ENCODE results near the gene NDUFB2. TPM values are rescaled to one million over a fixed set of nuclear protein-coding genes. Genes with fewer than 3 reads are reported as not detected.

Gene NDUFB2
- 77.4 and 88.2 TPM in 2 replicates for total RNA-seq

GRCh38 chr7:140696680-140697446 lies at the start of gene NDUFB2:
TSS of gene NDUFB2 (plus strand) at chr7:140696708. CDS start at chr7:140696745, 37 bp downstream.

GRCh38 chr7:140672382-140673062 lies 24.0 kb upstream of the NDUFB2 start, which contains the start of gene ADCK2:
TSS of gene ADCK2 (plus strand) at chr7:140672945. CDS start at chr7:140673331, 386 bp downstream.

Other genes starting within 250 kb of the NDUFB2 start
- 76.6 and 84.0 TPM in 2 replicates for gene MKRN1, start 217.2 kb upstream of the NDUFB2 start, total RNA-seq
- gene DENND2A, start 55.9 kb upstream of the NDUFB2 start, total RNA-seq, result 0.43 and 2.2 TPM in 2 replicates
- gene ADCK2, start 23.8 kb upstream of the NDUFB2 start, total RNA-seq, result 43.1 and 68.4 TPM in 2 replicates
- gene BRAF, start 228.2 kb downstream of the NDUFB2 start, total RNA-seq, result 13.5 and 14.3 TPM in 2 replicates